Body of pancreas (tissue), 4 donors: Measurements from ENCODE around the gene PPIB.

ENCODE experiments used
- CTCF ChIP-seq, 7 experiments: fragments of 450-650 bp in 4 of 7; fragments of 200-600 bp in 3 of 7; sonication (generic) in 3 of 7; IDR thresholded peaks; one replicate each; pipeline ENCODE4 v1.5.1; 2016 to 2019; ENCODE audit warnings: antibody characterized with exemption in 7 of 7
- POLR2A ChIP-seq, 3 donors: fragments of 450-650 bp; IDR thresholded peaks; one replicate each; pipeline ENCODE4 v1.6.1; 2016; ENCODE audit warnings: antibody characterized with exemption in 3 of 3, mild to moderate bottlenecking in 2 of 3

- TF ChIP-seq CTCF (IDR thresholded peaks at IDR 0.05): no peak
- no peak for TF ChIP-seq POLR2A (IDR thresholded peaks at IDR 0.05)
These were observed 31.3 kb downstream of the PPIB start for GRCh38 chr15:64131547-64131946.
